ENCODE results near the gene CKAP4.

CKAP4 gene

DNA sequence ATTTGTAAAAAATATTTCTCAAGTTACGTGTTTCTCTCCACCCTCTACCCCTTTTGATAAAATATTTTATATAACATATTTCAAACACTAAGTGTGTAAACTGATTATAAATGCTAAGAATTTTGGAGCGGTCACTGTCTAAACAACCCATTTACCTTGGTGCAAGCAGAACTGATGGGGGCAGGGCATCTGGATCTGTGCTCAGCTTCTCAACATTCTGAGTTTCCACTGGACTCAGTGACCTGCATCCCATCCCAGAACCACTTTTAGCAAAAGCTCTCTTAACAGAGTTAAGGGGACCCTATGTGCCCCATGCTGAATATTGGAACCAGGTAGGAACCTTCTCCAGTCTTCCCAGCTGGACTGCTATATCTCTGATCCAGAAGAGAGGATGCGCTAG is 53.5 kb downstream of the CKAP4 start:
- no peak for FAIRE-seq

DNA sequence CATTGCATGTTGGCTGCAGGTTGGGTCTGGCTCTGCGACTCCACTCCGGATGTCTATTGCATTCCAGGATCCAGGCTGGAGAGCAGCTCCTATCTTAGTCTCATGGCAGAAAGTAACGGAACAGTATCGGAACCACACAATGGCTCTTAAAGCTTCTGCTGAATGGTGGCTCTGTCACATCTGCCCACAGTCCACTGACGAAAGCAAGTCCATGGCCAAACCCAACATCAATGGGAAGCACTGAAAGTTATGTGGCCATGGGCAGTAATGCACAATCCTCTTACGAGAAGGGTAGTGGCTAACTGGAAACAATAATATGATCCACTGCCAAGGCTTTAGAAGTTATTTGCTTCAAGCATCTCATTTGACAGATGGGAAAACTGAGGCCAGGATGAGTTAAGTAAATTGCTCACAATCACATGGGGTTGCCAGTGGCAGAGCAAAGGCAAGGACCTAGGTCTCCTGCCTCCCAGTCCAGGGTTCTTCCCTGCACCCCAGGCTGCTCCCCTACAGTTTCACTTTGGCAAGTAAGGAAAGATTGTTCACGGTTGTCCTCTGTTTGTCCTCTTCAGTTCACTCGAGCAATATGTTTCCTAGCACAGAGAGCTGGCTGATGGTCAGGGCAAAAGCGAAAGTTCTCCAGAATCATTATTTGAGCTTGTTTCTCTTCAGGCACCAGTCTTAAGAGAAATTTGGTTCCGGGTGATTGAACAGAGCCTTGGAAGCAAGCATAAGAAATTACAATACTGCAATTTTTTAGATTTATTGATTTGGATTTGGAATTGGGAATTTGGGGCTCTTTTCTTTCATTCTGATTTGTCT is 54.2 kb downstream of the CKAP4 start:
- no peak for FAIRE-seq

- FAIRE-seq: no peak
Observed at GRCh38 chr12:106192659-106193393, 55.0 kb downstream of the CKAP4 start.

GRCh38 chr12:106190581-106190980 is 57.2 kb downstream of the CKAP4 start:
- no peak for FAIRE-seq

DNA sequence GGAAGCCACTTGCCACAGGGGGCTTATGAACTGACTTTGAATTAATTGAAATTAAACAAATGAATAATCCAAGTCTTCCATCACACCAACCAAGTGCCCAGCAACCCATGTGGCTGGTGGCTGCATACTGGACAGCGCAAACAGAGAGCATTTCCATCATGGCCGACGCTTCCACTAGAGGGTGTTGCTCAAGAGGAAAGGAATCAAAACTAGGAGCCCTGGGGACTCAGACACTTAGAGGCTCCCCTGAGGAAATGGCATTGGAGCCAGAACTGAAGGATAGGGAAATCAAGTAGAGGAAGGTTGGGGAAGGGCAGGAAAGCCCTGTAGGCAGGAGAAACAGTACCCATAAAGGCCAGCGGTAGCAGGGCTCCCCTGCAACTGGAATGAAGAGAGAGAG is 58.5 kb downstream of the CKAP4 start:
- no peak for FAIRE-seq

GRCh38 chr12:106188256-106188655 is 59.6 kb downstream of the CKAP4 start:
- FAIRE-seq: no peak
